T47D (cell line): ENCODE measurements around the gene RIMS3.
A peak's percentile ranks its signal among the peaks of the same experiment; 100 is the strongest.
"Not testable (repeated sequence)": the region's sequence is repeated elsewhere in the genome, so short reads cannot be mapped to it uniquely, and the experiment has no call there.

Experiments used
- DNase-seq, 2 experiments: peaks; one replicate each; pipeline versions ENCODE4 v3.0.0 to v3.0.0-alpha.2; 2011 to 2012; ENCODE audit warnings: low read depth in 1 of 2, low spot score in 1 of 2
- JUND ChIP-seq: IDR thresholded peaks from 2 replicates; pipeline ENCODE4 v1.6.1; 2012; ENCODE audit warnings: low read depth
- in situ Hi-C: cut with HindIII; loops from 2 replicates; pipeline ENCODE4 v1.10.0; 2016; ENCODE audit warnings: low sequenced_read_pairs, low pct_unique_long_range_greater_than_20kb

Gene RIMS3

DNA sequence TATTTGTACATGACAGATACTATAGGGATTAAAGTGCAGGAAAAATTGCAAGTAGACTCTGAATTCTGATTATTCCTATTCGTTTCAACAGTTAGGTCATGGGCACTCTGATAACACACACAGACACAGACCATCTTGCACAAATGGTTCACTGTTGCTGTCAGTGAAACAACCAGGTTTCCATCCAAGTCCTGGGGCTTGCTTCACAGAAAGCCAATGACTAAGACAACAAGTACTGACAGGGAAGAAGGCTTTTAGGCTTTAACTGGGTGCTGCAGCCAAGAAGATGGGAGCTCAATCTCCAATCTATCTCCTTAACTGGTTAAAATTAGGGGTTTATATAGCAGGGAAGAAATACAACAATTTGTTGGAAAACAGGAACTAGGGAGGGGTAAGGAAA is 57.6 kb downstream of the RIMS3 start:
- DNase-seq: no peak
- TF ChIP-seq JUND: no peak
- in situ Hi-C loops: no loop called here

DNA sequence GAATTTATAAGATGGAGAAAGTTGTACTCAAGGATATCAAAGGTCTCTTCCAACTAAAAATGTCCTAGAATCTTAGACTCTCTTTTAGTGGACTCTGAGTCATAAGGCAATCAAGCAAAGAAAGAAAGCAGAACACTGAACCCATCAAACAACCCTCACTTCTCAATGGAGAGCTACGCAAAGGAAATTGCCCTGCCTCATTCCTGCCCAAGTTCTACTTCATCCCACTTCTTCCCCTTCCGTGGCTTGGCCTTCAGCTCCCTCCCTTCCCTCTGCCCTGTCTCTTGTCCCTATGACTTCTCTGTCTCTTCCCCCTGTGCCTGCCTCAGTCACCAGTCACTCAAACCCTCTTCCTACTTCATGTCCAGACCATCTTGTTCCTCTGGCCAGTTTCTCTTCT is 58.5 kb downstream of the RIMS3 start:
- no peak for TF ChIP-seq JUND
- in situ Hi-C loops: no loop called here
- no peak for DNase-seq

DNA sequence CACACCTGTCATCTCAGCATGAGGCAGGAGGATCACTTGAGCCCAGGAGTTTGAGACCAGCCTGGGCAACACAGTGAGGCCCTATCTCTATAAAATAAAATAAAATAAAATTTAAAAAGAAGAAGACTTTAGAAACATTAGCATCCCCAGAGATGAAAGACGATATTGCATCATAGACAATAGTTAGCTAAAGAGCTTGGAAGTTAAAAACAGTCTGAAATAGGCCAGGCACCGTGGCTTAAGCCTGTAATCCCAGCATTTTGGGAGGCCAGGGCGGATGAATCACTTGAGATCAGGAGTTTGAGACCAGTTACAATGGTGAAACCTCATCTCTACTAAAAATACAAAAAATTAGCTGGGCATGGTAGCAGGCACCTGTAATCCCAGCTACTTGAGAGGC is 59.3 kb downstream of the RIMS3 start:
- TF ChIP-seq JUND: no peak
- no peak for DNase-seq
- in situ Hi-C loops: no loop called here

DNA sequence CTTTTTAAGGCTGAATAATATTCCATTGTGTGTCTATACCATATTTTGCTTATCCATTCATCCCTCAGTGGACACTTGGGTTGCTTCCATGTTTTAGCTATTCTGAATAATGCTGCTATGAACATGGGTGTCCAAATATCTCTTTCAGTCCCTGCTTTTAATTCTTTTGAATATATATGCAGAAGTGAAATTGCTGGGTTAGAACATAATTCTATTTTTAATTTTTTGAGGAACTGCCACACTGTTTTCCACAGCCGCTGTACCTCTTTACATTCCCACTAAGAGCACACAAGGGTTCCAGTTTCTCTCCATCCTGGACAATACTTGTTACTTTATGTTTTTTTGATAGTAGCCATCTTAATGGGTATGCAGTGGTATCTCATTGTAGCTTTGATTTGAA is 65.6 kb downstream of the RIMS3 start:
- no peak for TF ChIP-seq JUND
- in situ Hi-C loops: no loop called here
- DNase-seq: no peak

DNA sequence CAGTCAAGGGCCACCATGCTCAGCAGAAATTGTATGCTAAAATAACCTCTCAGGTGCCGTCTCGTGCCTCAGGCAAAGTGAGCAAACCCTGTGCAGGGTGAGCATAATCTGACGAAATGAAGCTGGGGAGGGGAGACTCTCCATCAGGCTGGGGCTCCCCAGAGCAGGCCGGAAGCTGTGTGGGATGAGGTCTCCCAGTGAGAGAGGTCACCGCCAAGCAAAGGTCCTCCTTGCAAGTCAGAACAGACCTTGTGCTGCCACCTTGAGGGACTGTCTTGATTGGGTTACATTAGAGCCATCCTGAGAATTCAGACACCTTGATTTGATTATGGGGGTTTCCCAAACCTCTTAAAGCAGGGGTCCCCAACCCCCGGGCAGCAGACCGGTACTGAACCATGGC is 69.9 kb downstream of the RIMS3 start:
- DNase-seq: no peak
- in situ Hi-C loops: no loop called here
- TF ChIP-seq JUND: no peak

DNA sequence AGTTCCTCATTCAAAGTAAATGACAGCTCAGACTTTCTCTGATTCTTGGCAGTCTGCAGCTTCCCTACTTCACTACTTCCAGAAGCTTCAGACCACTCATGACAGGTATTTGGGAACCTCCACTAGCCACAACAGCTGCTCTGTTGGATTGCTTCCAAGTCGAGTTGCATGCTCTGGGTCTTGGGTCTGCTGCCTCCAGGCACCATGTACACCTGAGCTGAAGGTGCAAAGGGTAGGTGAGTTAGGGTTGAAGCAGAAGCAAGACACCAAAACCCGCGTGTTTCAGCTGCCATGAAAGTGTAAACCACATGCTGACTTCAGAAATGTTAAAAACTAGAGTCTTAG is 71.3 kb downstream of the RIMS3 start:
- in situ Hi-C loops: no loop called here
- TF ChIP-seq JUND: no peak
- no peak for DNase-seq

DNA sequence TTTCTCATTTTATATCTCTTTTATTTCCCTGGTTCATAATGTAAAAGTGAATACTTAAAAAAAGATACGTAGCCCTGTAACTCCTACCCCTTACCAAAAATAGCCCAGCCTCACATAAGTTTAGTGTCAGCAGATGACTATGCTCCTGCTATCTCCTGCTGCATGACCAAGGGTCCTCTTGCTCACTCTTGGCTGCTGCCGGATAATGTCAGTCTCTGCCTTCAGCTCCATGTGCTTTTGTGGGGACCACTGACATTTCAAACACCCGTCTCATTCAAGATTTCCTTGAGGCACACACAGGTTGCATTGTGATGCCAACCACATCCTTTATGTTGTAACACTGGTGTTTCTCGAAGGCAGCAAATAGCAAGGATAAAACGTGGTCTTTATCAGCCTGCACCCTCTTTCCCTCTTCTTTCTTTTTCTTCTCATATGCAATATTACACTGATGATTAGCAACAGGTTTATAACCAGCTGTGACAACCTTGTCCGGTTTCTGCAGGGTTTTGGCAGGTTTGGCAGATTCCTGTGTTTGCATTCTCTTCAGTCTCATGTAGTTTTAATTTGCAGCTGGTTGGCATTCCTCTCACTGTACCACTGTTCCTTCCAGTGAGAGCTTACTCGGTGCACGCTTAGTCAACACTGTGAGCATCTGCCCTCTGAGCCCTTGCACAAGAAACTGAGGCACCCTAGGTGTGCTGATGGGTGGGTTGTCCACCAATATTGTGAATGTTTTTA is 71.9 kb downstream of the RIMS3 start:
- TF ChIP-seq JUND: no peak
- no peak for DNase-seq
- in situ Hi-C loops: no loop called here

DNA sequence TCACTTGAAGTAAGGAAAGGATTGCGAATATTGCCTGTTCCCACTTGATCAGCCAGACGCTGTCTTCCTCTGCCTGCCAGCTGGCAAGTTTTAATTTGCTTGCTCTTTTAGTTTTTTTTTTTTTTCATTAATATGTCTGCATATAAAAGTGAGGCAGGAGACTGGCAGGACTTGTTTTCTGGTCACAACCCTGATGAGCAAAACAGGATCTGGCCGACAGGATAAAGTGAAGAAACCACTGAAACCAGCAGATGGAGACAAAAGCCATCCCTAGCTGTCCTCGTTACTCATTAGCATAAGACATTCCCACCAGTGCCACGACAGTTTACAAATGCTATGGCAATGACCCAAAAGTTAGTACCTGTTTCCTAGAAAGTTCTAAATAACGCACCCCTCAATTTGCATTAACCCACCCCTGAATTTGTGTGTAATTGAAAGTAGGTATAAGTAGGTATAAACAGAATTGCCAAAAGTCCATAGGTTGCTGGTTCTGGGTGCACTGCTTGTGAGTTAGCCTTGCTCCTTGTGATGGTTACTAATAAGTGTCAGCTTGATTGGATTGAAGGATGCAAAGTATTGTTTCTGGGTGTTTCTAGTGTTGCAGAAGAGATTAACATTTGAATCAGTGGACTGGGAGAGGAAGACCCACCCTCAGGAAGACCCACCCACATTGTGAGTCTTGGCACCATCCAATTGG is 73.2 kb downstream of the RIMS3 start:
- peak in 1 of 2 experiments; percentile 81 for DNase-seq
- TF ChIP-seq JUND: no peak
- in situ Hi-C loops: no loop called here

DNA sequence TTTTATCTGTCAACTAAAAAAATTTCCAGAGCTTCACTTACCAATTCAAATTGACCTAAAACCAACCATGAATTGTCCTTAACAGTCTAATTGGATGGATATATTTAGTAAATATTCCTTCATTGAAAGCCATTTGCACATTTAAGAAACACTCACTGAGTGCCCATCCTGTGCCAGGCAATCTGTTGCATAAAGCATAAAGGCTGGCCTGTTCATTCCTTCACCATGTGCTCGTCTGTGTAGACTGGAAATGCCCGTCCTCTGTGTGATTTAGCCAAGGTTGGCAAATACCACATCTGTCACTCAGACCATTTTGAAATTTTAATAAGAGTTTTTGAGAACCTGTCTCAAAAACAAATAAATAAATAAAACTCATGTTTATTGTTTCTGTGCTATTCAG is 76.9 kb downstream of the RIMS3 start:
- no peak for TF ChIP-seq JUND
- DNase-seq: no peak
- in situ Hi-C loops: no loop called here

DNA sequence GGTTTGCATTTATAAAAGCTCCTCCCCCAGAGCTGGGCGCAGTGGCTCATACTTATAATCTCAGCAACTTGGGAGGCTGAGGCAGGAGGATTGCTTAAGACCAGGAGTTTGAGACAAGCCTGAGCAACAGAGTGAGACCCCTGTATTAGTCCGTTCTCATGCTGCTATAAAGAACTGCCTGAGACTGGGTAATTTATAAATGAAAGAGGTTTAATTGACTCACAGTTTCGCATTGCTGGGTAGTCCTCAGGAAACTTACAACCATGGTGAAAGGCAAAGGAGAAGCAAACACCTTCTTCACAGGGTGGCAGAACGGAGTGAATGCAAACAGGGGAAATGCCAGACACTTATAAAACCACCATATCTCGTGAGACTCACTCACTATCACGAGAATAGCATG is 81.5 kb downstream of the RIMS3 start:
- in situ Hi-C loops: no loop called here
- DNase-seq: no peak
- no peak for TF ChIP-seq JUND

DNA sequence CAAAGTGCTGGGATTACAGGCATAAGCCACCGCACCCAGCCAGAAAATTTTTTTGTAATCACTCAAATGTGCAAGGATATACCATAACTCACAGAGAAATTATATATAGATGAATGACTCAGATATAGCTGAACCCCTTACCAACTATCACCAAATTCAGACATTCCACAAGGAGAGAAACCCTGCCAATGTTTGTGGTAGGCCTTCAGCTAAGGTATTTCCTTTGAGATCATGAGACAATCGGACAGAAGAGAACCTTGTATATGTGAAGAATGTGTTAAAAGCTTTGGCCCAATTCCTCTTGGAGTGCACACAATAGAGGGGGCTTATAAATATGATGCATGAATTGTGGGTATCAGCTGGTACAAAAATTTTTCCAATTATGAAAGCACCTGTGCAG is 83.4 kb downstream of the RIMS3 start:
- no peak for TF ChIP-seq JUND
- DNase-seq: no peak
- in situ Hi-C loops: no loop called here

DNA sequence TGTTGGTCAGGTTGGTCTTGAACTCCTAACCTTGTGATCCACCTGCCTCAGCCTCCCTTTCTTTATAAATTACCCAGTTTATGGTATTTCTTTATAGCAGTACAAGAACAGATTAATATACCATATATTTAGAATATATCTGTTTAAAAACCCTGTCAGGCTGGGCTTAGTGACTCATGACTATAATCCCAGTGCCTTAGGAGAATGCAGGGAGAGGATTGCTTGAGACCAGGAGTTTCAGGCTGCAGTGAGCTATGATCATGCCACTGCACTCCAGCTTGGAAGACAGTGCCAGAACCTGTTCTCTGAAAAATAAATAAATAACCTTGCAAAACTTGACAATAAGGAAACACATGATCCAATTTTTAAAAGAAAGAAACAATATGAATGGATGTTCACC is 90.1 kb downstream of the RIMS3 start:
- in situ Hi-C loops: no loop called here
- DNase-seq: no peak
- no peak for TF ChIP-seq JUND

DNA sequence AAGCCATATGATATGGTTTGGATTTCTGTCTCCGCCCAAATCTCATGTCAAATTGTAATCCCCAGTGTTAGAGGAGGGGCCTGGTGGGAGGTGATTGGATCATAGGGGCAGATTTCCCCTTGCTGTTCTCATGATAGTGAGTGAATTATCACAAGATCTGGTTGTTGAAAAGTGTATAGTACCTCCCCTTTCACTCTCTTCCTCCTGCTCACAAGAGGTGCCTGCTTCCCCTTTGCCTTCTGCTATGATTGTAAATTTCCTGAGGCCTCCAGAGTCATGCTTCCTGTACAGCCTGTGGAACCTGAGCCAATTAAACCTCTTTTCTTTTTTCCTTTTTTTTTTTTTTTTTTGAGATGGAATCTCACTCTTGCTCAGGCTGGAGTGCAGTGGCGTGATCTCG is 90.7 kb downstream of the RIMS3 start:
- DNase-seq, in situ Hi-C loops: not testable (repeated sequence)
